Choroid plexus epithelial cell (primary cell): Measurements from ENCODE around the gene PDE6D.

ENCODE experiments used
- DNase-seq: peaks from one replicate; pipeline ENCODE4 v3.0.0-alpha.2; 2010; ENCODE audit warnings: low read depth
- H3K4me3 ChIP-seq: 2 replicates; pipeline ENCODE4 v1.5.1; 2011; ENCODE audit warnings: low read depth, mild to moderate bottlenecking, control low read depth, low read length, moderate library complexity
- CTCF ChIP-seq: conservative IDR thresholded peaks from 2 replicates; pipeline ENCODE4 v1.5.1; 2011; ENCODE audit warnings: low read depth, mild to moderate bottlenecking, control low read depth, inconsistent platforms, low read length, moderate library complexity

The PDE6D gene

GRCh38 chr2:231708773-231709635 lies 72.1 kb downstream of the PDE6D start:
- DNase-seq = peak; percentile 55
- H3K4me3 ChIP-seq = peak overlapping the region; percentile 82
- no peak for TF ChIP-seq CTCF

- TF ChIP-seq CTCF = no peak
- H3K4me3 ChIP-seq = peak within 1 kb of the TSS; percentile 89
- DNase-seq = peak; percentile 100
These were observed 72.9 kb downstream of the PDE6D start, which contains the start of gene PTMA for GRCh38 chr2:231707927-231708772. Gene PTMA (plus strand): TSS chr2:231708525. CDS start chr2:231708707, 182 bp downstream.

GRCh38 chr2:231707625-231707926 lies 73.5 kb downstream of the PDE6D start:
- TF ChIP-seq CTCF = no peak
- peak; percentile 55 for DNase-seq
- H3K4me3 ChIP-seq = peak overlapping the region; percentile 89

- peak overlapping the region; percentile 89 for H3K4me3 ChIP-seq
- peak; percentile 100 for DNase-seq
- TF ChIP-seq CTCF = peak; percentile 91
These were observed 74.1 kb downstream of the PDE6D start for GRCh38 chr2:231706731-231707624.

- DNase-seq = no peak
- H3K4me3 ChIP-seq = no peak overlapping the region
- TF ChIP-seq CTCF = no peak
These were observed 77.1 kb downstream of the PDE6D start for GRCh38 chr2:231704017-231704416.
